DMS53 (cell line): ENCODE results near the gene MTUS2.

ENCODE experiments used
- DNase-seq: peaks from one replicate; lab custom pipeline; 2025; lab: John Stamatoyannopoulos, UW

Gene MTUS2

GRCh38 chr13:29402166-29402636, 582.1 kb downstream of the MTUS2 start:
- DNase-seq = peak; percentile 73

- DNase-seq = no peak
Observed at GRCh38 chr13:29405401-29405800, 585.3 kb downstream of the MTUS2 start.

- DNase-seq = peak; percentile 37
Observed at GRCh38 chr13:29411481-29411880, 591.3 kb downstream of the MTUS2 start.

- no peak for DNase-seq
Observed at GRCh38 chr13:29418026-29418425, 597.9 kb downstream of the MTUS2 start.

- DNase-seq = no peak
Observed at GRCh38 chr13:29421118-29421517, 601.0 kb downstream of the MTUS2 start.

- no peak for DNase-seq
Observed at GRCh38 chr13:29422015-29422414, 601.9 kb downstream of the MTUS2 start.

GRCh38 chr13:29423050-29423449, 602.9 kb downstream of the MTUS2 start:
- no peak for DNase-seq

GRCh38 chr13:29427937-29428309, 607.8 kb downstream of the MTUS2 start:
- DNase-seq = no peak

- peak; percentile 65 for DNase-seq
Observed at GRCh38 chr13:29428310-29429181, 608.4 kb downstream of the MTUS2 start.

- DNase-seq = no peak
Observed at GRCh38 chr13:29429286-29429900, 609.3 kb downstream of the MTUS2 start.

- DNase-seq = no peak
Observed at GRCh38 chr13:29434217-29434945, 614.2 kb downstream of the MTUS2 start.

- DNase-seq = no peak
Observed at GRCh38 chr13:29435125-29435911, 615.2 kb downstream of the MTUS2 start.

GRCh38 chr13:29436291-29436690, 616.2 kb downstream of the MTUS2 start:
- DNase-seq = no peak

GRCh38 chr13:29436721-29437280, 616.7 kb downstream of the MTUS2 start:
- DNase-seq = no peak

- no peak for DNase-seq
Observed at GRCh38 chr13:29438769-29439168, 618.6 kb downstream of the MTUS2 start.

- DNase-seq = no peak
Observed at GRCh38 chr13:29439601-29440388, 619.7 kb downstream of the MTUS2 start.

- DNase-seq = no peak
Observed at GRCh38 chr13:29441306-29441705, 621.2 kb downstream of the MTUS2 start.

GRCh38 chr13:29446016-29446415, 625.9 kb downstream of the MTUS2 start:
- DNase-seq = no peak

- no peak for DNase-seq
Observed at GRCh38 chr13:29448174-29448573, 628.0 kb downstream of the MTUS2 start.

- no peak for DNase-seq
Observed at GRCh38 chr13:29449726-29450125, 629.6 kb downstream of the MTUS2 start.

- DNase-seq = no peak
Observed at GRCh38 chr13:29451976-29452375, 631.8 kb downstream of the MTUS2 start.
